NT2/D1 (cell line): ENCODE data around the gene KCNT1.

Experiments used
- YY1 ChIP-seq: IDR thresholded peaks from 2 replicates; pipeline ENCODE4 v1.6.1; 2011; ENCODE audit not compliant: insufficient read length, insufficient read depth
- ZNF274 ChIP-seq: IDR thresholded peaks from 2 replicates; pipeline ENCODE4 v1.6.1; 2011; ENCODE audit warnings: mild to moderate bottlenecking, low read depth, low read length

DNA sequence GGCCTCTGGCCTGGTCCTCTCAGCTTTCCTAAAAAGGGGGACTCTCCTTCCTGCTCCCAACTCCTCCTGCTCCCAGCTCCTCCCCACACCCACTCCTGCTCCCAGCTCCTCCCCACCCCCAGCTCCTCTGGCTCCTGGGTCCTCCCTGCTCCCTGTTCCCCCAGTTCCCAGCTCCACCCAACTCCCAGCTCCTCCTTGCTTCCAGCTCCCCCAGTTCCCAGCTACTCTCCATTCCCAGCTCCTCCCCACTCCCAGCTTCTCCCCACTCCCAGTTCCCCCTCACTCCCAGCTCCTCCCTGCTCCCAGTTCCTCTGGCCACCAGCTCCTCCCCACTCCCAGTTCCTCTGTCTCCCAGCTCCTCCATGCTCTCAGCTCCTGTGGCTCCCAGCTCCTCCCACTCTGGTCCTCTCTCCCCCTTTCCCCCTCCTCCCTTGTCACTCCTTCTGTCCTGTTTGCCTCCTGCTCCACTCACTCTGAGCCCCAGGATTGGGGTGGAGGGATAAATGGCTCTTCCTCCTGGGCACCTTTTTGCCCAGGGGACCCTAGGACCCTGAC is 75.7 kb downstream of the KCNT1 start:
- no peak for TF ChIP-seq YY1
- no peak for TF ChIP-seq ZNF274
